RKO (cell line): Measurements from ENCODE around the gene HOXB5.

Experiments
- DNase-seq: peaks from one replicate; pipeline ENCODE4 v3.0.0-alpha.2; 2016; ENCODE audit warnings: low spot score

HOXB5 gene

GRCh38 chr17:48629411-48629759 lies 35.8 kb upstream of the HOXB5 start:
- DNase-seq: no peak

DNA sequence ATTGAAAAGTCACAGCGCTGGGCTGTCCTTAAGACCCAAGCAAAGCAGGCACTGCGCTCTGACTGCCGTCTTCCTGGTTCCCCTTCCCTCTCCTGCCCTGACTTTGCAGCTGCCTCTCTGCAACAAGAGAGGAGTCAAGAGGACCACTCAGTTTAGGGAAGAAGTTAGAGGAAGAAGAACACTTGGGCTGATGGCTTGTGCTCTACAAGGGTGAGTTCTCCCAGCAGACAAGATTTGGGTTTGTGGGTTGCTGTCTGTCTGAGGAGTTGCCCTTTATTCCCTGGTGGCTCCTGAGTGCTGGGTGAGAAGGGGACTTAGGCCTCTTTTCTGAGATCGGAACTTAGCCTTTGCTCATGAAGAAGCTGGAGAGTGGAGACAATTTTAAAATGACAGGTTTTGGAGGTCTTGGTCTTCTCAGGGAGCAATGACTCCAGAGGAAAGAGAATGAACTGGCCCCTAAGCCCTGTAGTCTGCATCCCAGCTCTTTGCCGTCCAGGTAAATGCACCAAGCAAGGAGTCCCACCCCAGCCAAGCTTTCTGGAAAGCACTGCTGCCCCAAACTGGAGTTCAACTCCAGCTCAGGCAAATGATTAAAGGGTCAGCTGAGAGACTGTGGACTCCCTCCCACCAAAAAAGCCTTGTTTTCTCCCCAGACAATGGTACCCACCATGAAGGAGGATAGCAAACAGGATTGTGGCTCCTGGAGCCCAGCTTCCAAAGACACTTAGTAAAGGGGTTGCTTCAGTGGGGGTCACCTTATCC lies 35.3 kb upstream of the HOXB5 start:
- DNase-seq: no peak

DNA sequence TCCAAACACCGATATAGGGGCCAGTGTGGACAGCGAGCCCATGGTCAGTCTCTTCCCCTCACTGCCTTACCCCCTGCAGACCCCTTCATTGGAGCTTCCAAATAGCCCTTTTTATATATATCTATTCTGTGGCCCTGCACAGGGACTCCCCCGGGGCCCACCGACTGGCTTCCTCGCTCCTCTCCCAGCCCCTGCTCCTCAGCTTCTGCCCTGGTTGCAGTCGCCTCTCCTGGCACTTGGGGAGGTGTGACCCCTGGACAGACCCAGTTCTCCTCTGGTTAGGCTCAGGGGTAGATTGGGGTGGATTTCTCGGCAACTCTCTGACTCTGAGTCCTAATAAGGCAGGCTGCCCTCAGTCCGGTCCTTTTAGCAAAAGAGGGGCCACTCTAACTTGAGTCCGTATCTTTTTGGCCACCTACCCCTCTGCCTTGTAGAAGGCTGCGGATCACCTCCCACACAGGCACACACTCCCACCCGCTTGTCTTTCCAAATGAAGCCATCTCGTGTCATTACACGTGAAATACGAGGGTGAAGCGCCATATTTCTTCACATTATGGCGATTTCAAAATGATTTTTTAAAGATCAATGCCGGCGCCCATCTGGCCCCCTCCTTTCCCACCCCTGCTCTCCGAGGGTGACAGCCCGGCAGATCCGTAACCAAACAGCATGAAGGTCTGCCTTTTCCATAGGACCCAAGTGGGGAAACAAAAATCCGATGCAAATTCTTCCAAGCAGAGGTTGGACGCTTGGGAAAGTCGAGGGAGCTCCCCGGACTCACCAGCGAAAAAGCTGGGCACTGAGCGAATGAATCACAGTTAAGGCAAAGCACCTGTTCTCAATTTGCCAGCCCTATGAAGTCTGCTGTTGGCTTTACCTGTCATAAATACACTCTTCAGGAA lies 34.3 kb upstream of the HOXB5 start:
- no peak for DNase-seq

DNA sequence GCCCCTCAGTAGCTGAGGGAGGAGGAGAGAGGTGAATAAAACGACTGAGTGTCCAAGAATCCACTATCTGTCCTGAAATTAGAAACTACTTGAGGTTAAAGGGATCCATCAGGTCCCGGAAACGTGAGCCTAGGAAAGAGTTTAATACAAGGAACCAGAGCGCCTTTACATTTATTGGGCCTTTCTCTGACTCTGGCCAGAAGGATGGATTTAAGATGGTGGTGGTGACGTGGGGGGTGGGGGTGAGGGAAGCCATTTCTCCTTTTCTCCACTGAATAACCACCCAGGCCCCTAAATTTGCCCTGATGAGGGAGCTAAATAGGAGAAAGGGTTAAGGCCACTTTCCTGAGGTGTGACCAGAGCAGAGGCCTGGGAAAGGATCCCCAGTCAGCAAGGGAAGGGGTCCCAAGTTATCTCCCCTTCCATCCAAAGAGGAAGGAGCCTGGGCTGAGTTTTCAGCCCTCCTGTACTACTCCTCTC lies 33.6 kb upstream of the HOXB5 start:
- DNase-seq: no peak

GRCh38 chr17:48626245-48627117 lies 32.9 kb upstream of the HOXB5 start, which contains the start of gene HOXB9:
Gene HOXB9 (minus strand): TSS chr17:48626358. CDS start chr17:48626269, 89 bp downstream.
- peak; percentile 97 for DNase-seq

DNA sequence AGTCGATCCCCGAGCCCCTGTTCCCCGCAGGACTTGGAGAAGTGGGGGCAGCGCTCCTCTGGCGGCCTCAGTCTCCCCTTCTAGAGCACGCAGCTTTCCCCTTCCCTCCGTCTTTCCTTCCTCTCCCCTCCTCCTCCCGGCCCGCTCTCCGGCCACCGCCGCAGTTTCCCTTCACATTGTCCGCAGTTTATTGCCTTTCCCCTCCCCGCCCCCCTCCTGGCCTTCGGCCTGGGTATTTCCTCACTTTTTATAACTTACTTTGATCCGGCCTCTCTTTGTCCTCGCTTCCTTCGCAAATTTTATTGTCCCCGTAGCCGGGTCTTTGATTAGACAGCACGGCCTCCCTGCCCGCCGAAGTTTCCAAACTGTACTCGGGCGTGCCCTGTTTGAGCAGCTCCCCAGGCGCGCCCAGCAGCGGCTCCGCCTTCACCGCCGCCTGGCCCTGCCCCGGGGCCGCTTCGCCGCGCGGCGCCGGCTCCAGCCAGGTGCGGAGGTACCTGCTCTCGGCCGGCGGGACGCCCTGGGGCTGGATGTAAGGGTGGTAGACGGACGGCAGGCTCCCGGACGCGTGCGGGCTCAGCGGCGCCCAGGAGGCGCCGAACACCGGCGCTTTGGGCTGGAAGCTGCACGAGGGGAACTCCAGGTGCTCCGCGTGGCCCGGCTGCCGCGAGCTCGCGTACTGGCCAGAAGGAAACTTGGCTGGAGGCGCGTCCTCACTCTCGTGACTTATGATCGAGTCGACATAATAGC lies 32.1 kb upstream of the HOXB5 start:
- DNase-seq: peak; percentile 21

DNA sequence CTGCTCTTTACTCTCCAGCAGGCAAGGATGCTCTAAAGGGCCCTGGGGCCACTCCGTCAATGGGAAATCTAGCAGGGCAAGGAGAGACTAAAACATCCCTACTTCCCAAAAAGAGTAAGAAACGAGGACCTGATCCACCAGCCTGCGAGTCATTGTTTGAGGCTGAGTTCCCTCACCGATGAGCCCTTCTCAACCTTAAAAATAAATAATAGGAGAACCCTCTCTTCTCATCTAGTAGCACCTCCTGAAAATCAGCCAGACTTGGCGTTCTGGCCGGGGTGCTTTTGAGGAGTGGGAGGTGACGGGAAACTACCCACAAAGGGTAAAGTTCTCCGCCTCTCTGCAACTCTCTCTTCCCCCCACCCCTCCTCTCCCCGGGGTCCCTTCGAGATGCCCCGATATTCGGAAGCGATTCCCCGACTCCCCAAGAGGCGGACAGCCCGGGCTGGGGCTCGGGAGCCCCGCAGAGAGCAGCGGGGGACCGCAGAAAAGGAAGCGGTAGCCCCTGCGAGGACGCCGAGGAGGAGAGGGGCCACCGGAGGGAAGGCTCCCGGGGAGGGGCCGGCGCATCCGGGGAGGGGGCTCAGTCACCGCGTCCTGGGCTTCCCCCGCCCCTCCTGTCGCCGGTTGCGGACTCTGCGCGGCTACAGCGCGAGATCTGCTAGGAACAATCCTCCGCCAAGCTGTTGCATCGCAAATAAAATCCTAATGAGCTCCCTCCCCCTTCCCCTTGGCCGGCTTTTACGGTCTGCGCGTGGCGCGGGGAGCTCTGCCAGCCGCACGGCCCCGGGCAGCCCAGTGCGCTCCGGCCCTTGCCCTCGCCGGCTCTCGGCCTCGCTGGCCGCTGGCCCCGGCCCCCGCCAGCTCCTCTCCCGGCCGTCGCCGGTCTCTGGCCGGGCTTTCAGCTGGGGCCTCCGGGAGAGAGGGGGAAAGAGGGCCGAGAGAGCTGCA lies 31.2 kb upstream of the HOXB5 start:
- peak; percentile 50 for DNase-seq

- no peak for DNase-seq
These were observed 30.5 kb upstream of the HOXB5 start for GRCh38 chr17:48624118-48624517.

DNA sequence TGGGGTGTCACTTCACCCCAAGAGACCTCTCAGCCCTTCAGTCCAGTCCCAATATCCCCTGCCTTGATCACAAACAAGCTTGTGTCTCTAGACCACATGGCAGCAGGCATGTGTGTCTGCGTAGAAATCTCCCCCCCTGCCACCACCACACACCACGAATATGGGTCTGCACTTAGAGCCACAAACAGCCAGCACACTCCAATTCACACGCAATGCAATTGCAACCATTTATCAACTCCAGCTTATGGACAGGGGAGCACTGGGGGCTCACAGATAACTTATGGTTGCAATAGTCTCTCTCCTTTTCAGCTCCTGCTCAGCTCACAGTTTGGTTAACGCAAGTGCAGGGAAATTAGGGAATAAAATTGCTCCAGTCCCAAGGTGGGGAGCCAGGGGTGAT lies 30.0 kb upstream of the HOXB5 start:
- DNase-seq: no peak

DNA sequence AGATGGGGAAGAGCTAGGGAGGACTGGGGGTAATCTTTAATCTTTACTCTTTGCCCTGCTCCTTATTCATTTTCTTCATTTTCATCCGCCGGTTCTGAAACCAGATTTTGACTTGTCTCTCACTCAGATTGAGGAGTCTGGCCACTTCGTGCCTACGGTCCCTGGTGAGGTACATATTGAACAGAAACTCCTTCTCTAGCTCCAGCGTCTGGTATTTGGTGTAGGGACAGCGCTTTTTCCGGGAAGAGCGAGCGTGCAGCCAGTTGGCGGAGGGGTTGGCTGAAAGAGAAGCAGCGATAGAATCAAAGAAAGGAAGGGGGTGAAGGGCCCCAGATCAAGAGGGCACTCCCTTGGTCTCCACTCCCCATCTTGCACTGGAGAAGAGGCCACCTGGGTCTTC lies 29.3 kb upstream of the HOXB5 start:
- no peak for DNase-seq

GRCh38 chr17:48621410-48622392 lies 28.1 kb upstream of the HOXB5 start:
- DNase-seq: no peak

DNA sequence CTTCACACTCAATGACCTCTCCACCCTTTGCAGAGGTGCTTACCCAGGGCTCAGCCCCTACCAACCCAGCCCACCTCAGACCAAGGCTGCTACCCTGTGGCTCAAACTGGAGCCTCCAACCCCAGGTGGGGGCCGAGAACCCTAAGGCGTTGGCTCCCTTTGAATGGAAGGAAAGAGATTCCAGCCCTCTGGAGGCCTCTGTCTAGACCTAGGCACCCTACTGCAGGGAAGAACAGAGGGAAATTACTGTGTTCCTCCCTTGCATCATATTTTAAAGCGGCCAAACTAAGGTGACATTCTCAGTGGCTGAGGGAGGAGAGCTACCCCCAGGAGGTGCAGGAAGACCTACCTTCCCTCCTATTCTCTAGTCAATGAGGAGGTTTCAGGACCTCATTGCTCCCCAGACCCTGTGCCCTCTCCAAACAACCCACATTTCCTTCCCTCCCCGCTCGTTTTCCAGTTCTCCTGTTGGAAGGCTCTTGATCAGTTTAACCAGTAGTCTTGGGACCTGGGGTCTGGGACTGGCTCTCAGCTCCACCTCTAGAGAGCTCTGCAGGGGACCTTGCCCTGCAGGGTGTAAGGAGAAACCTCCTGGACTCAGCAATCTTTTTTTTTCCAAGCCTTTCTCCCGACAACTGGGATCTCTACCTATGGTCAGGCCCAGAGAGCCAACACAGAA lies 27.0 kb upstream of the HOXB5 start:
- DNase-seq: no peak

DNA sequence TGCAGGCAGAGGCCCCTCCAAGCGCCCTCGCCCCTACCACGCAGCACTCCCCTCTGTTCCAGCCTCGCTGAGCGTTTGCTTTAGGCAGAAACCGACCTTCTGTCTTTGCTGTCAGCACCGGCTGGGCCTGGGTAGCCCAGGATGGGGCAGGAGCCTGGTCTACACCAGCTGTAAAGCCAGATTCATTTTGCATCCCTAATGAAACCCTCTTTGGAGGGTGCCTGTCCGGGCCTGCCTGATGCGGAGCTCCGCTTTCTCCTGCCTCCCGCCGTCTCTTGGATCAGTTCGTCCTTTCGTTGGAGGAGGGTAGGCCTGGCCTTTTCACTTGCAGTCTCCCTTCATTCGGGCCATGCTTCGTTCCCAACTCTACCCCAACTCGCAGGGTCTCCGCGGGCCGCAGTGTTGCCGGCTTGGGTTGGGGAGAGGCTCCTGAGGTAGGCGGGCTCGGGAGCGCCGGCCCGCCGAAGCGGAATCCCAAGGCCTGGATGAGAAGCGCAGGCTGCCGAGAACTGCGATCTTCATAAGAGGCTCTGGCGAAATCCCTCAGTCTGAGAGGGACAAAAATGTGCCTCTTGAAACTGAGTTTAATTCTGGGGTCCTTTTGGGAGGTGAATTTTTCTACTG lies 26.4 kb upstream of the HOXB5 start:
- no peak for DNase-seq

DNA sequence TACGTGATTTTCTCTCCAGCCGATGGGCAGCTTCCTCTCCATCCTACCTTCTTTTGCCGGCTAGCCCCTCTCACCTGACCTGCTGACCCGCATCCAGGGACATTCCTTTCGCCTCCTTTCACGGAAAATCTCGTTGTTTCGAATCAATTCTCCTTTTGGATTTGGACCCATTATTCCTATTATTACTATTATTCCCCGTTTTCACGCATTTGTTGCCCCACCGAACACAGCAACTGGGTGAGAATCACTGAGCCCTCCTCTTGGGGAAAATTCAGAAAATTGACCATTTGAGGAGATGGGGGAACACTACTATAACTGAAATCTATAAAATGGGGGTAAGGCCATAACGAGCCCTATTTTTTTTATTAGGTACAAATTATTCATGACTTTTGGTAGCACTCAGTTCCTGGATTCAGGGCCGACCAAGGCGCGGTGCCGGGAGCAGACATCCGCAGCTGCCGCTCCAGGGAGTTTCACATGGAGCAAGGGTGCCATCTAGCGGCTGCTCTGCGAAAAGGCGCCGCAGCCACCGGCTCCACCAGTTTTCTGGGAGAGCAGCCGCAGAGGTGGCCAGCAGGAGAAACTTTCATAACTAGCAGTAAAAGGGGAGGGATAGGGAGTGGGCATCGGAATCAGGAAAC lies 24.8 kb upstream of the HOXB5 start:
- peak; percentile 82 for DNase-seq

- no peak for DNase-seq
These were observed 24.1 kb upstream of the HOXB5 start for GRCh38 chr17:48617471-48618255.

DNA sequence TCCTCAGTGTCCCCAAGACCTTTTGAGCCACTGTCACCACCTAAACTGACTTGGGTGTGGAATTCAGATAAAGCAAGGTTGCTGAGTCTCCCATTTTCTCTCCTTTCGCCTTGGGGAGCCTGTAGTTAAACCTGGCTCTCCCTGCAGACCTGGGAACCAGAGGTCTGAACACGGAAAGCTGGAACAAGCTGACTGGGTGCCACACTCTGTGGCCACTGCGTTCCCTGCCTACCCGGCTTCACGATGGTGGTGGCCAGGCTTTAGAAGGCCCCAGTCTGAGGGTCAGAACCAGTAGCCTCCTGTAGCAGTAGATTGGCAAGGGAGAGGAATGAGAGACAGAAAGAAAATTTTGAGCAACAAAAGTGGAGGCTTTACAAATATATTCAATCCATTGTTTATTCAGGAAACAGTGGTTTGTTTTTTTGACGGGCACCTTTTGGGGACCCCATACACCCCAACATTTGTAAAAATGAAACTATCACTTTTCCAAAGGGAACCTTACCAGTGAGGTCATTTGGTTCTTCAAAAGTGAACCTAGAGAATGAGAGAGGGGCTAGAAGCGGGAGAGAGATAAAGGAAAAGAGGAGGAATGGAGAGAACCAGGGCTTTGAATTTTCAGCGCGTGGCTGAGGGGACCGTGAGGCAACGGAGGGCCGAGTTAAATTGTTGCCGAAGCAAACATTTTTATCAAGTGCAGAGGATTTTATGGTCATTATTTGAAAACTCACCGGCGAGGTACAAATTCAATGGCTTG lies 23.3 kb upstream of the HOXB5 start:
- DNase-seq: no peak
